ENCODE results near the gene BMP6. TPM values are rescaled to one million over a fixed set of nuclear protein-coding genes. Genes with fewer than 3 reads are reported as not detected.

BMP6 gene
- total RNA-seq, 1 experiment from 2014 or later, result 1.9 TPM

- BruUV-seq (replicated peaks), result no TSS peak
- TF ChIP-seq CTCF (conservative IDR thresholded peaks at IDR 0.05; ENCODE audit: low read depth, low read length) (no peak), EZH2 (IDR thresholded peaks at IDR 0.05; ENCODE audit: borderline replicate concordance, low read depth, low read length, poor library complexity, severe bottlenecking) (no peak)
- intact Hi-C loops (cut with micrococcal nuclease; ENCODE audit: unreplicated experiment), result no loop called here
- H3K4me1 ChIP-seq (ENCODE audit: insufficient read depth, low read length, poor library complexity, severe bottlenecking), result no peaks in the 10 kb centered on the region
- H3K27me3 ChIP-seq (replicated peaks; ENCODE audit: insufficient read depth, low read depth, low read length, poor library complexity), result no peaks in the 10 kb centered on the region
- ChIA-PET CTCF (no interaction called here), POLR2A (ENCODE audit: low non-redundant PET) (no interaction called here)
- no peak overlapping the region for H3K27ac ChIP-seq (ENCODE audit: low read depth, low read length, poor library complexity, severe bottlenecking)
- no peak for DNase-seq (ENCODE audit: low spot score)
- H3K9me3 ChIP-seq (ENCODE audit: low read depth, low read length, poor library complexity, severe bottlenecking), result no peaks in the 10 kb centered on the region
- H3K36me3 ChIP-seq (ENCODE audit: insufficient read depth, low read length, poor library complexity, severe bottlenecking), result no peaks in the 10 kb centered on the region
- H3K4me3 ChIP-seq (ENCODE audit: low read depth, low read length, poor library complexity, severe bottlenecking), result no peak overlapping the region
Measured at GRCh38 chr6:7785243-7786035, 59.5 kb downstream of the BMP6 start.

DNA sequence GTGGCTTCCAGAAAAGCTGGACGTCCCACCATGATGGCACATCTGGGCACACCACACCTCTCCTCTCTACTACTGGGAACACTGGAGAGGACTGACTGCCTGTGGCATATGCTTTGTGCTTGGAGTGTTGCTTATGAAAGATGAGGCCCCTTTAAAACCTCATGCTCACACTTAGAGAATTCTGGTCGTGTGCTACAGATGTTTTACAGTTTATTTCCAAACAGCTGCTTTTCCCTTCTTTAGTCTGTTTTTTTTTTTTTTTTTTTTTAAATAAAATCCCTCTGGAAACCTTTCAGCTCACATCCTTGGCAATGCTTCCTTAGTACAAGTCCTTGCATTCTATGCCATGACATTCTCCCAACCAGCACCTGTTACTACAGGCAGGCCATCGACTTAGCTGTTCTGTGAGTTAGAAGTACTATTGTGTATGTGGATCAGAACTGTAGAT is 60.3 kb downstream of the BMP6 start:
- Histone ChIP-seq H3K4me3 (ENCODE audit: low read depth, low read length, poor library complexity, severe bottlenecking) (no peak overlapping the region), H3K36me3 (ENCODE audit: insufficient read depth, low read length, poor library complexity, severe bottlenecking) (no peaks in the 10 kb centered on the region), H3K27ac (ENCODE audit: low read depth, low read length, poor library complexity, severe bottlenecking) (no peak overlapping the region), H3K4me1 (ENCODE audit: insufficient read depth, low read length, poor library complexity, severe bottlenecking) (no peaks in the 10 kb centered on the region), H3K9me3 (ENCODE audit: low read depth, low read length, poor library complexity, severe bottlenecking) (no peaks in the 10 kb centered on the region), H3K27me3 (replicated peaks; ENCODE audit: insufficient read depth, low read depth, low read length, poor library complexity) (no peaks in the 10 kb centered on the region)
- TF ChIP-seq CTCF (conservative IDR thresholded peaks at IDR 0.05; ENCODE audit: low read depth, low read length) (no peak), EZH2 (IDR thresholded peaks at IDR 0.05; ENCODE audit: borderline replicate concordance, low read depth, low read length, poor library complexity, severe bottlenecking) (no peak)
- POLR2A ChIA-PET (ENCODE audit: low non-redundant PET), result no interaction called here
- CTCF ChIA-PET, result no interaction called here
- BruUV-seq (replicated peaks), result no TSS peak
- DNase-seq (ENCODE audit: low spot score), result no peak
- intact Hi-C loops (cut with micrococcal nuclease; ENCODE audit: unreplicated experiment), result no loop called here

GRCh38 chr6:7787137-7787608 is 61.3 kb downstream of the BMP6 start:
- Histone ChIP-seq H3K9me3 (ENCODE audit: low read depth, low read length, poor library complexity, severe bottlenecking) (no peaks in the 10 kb centered on the region), H3K27ac (ENCODE audit: low read depth, low read length, poor library complexity, severe bottlenecking) (no peak overlapping the region), H3K36me3 (ENCODE audit: insufficient read depth, low read length, poor library complexity, severe bottlenecking) (no peaks in the 10 kb centered on the region), H3K4me3 (ENCODE audit: low read depth, low read length, poor library complexity, severe bottlenecking) (no peak overlapping the region), H3K4me1 (ENCODE audit: insufficient read depth, low read length, poor library complexity, severe bottlenecking) (no peaks in the 10 kb centered on the region), H3K27me3 (replicated peaks; ENCODE audit: insufficient read depth, low read depth, low read length, poor library complexity) (no peaks in the 10 kb centered on the region)
- no peak for DNase-seq (ENCODE audit: low spot score)
- CTCF ChIA-PET, result no interaction called here
- POLR2A ChIA-PET (ENCODE audit: low non-redundant PET), result no interaction called here
- intact Hi-C loops (cut with micrococcal nuclease; ENCODE audit: unreplicated experiment), result no loop called here
- TF ChIP-seq CTCF (conservative IDR thresholded peaks at IDR 0.05; ENCODE audit: low read depth, low read length) (no peak), EZH2 (IDR thresholded peaks at IDR 0.05; ENCODE audit: borderline replicate concordance, low read depth, low read length, poor library complexity, severe bottlenecking) (no peak)
- no TSS peak for BruUV-seq (replicated peaks)
